ENCODE measurements around the gene ACSM5.

DNA sequence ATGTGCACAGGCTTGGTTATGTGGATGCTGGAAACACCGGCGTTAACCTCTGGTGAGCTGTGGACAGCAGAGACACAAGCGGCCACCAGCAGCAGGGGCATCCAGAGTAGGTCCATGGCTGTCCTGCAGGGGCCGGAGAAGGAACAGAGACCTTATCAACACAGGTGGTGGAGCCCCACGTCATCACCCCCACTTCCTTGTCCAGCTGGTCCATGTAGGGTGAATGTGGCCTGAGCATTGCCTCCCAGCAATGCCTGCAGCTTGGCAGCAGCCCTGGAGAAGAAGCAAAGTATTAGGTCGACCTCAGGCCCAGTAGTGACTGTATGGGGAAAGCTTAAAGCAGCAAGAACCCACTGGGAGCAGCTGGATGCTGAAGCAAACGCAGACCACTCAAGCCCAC lies 10.1 kb upstream of the ACSM5 start:
- TF ChIP-seq, protein P1, sequence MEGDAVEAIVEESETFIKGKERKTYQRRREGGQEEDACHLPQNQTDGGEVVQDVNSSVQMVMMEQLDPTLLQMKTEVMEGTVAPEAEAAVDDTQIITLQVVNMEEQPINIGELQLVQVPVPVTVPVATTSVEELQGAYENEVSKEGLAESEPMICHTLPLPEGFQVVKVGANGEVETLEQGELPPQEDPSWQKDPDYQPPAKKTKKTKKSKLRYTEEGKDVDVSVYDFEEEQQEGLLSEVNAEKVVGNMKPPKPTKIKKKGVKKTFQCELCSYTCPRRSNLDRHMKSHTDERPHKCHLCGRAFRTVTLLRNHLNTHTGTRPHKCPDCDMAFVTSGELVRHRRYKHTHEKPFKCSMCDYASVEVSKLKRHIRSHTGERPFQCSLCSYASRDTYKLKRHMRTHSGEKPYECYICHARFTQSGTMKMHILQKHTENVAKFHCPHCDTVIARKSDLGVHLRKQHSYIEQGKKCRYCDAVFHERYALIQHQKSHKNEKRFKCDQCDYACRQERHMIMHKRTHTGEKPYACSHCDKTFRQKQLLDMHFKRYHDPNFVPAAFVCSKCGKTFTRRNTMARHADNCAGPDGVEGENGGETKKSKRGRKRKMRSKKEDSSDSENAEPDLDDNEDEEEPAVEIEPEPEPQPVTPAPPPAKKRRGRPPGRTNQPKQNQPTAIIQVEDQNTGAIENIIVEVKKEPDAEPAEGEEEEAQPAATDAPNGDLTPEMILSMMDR (IDR thresholded peaks at IDR 0.05), result no peak
- TF ChIP-seq POLR2AphosphoS5 (IDR thresholded peaks at IDR 0.05) (no peak), EP300 (IDR thresholded peaks at IDR 0.05) (no peak), POLR2A (IDR thresholded peaks at IDR 0.05) (no peak)
